HEK293 (cell line): ENCODE data around the gene CDK5R1.

Experiments used
- CTCF ChIA-PET: fragments of 350-600 bp; formaldehyde crosslinking; extraction: SDS; loops from one replicate; lab custom pipeline; 2021; ENCODE audit warnings: antibody characterized with exemption; lab: Yijun Ruan, JAX
- POLR2A ChIA-PET: fragments of 300-600 bp; formaldehyde crosslinking; extraction: SDS; loops from one replicate; lab custom pipeline; 2020; ENCODE audit warnings: antibody characterized with exemption, inconsistent platforms; lab: Yijun Ruan, JAX
- H3K27ac ChIP-seq: fragments of 200-500 bp; sonication (Bioruptor generic); 2 replicates; pipeline ENCODE4 v1.5.1; 2014; ENCODE audit warnings: low read depth, low read length, control low read depth, inconsistent platforms; ENCODE audit errors: extremely low read depth
- H3K36me3 ChIP-seq, 2 experiments: fragments of 200-500 bp in 1 of 2; sonication (Bioruptor generic) in 1 of 2; 1 replicate in 1 of 2; 2 replicates in 1 of 2; pipeline ENCODE4 v1.5.1; 2014 to 2017; ENCODE audit warnings: inconsistent platforms in 2 of 2, low read length in 2 of 2; ENCODE audit not compliant: control insufficient read depth in 2 of 2, insufficient read depth in 1 of 2
- H3K4me1 ChIP-seq: fragments of 200-500 bp; sonication (Bioruptor generic); 2 replicates; pipeline ENCODE4 v1.5.1; 2014; ENCODE audit warnings: mild to moderate bottlenecking, low read length, inconsistent platforms; ENCODE audit not compliant: control insufficient read depth, insufficient read depth
- H3K4me3 ChIP-seq: 2 replicates; pipeline ENCODE4 v1.5.1; 2011; ENCODE audit warnings: low read depth, mild to moderate bottlenecking, control low read depth, low read length, moderate library complexity
- H3K9me3 ChIP-seq: fragments of 200-500 bp; sonication (Bioruptor generic); 2 replicates; pipeline ENCODE4 v1.5.1; 2014; ENCODE audit warnings: low read depth, low read length, inconsistent platforms; ENCODE audit not compliant: control insufficient read depth, insufficient read depth
- BCL6B ChIP-seq: fragments of 450-650 bp; formaldehyde crosslinking; IDR thresholded peaks from 2 replicates; pipeline ENCODE4 v1.5.1; 2017; ENCODE audit warnings: missing biosample characterization, missing genetic modification characterization
- CTCF ChIP-seq: fragments of 450-650 bp; formaldehyde crosslinking; IDR thresholded peaks from 2 replicates; pipeline ENCODE4 v1.5.1; 2016; ENCODE audit warnings: missing biosample characterization, missing genetic modification characterization
- EGR2 ChIP-seq: fragments of 450-650 bp; formaldehyde crosslinking; IDR thresholded peaks from 2 replicates; pipeline ENCODE4 v1.5.1; 2016; ENCODE audit warnings: low read depth, missing biosample characterization, missing genetic modification characterization
- IKZF3 ChIP-seq: fragments of 450-650 bp; IDR thresholded peaks from 2 replicates; pipeline ENCODE4 v1.5.0; 2018; ENCODE audit warnings: missing biosample characterization, mild to moderate bottlenecking, missing genetic modification characterization, moderate library complexity
- PATZ1 ChIP-seq: fragments of 450-650 bp; formaldehyde crosslinking; IDR thresholded peaks from 2 replicates; pipeline ENCODE4 v1.5.1; 2016; ENCODE audit warnings: missing biosample characterization, missing genetic modification characterization
- SCRT1 ChIP-seq: fragments of 450-650 bp; formaldehyde crosslinking; IDR thresholded peaks from 2 replicates; pipeline ENCODE4 v1.5.1; 2016; ENCODE audit warnings: missing biosample characterization, missing genetic modification characterization, borderline replicate concordance
- SP2 ChIP-seq: fragments of 450-650 bp; formaldehyde crosslinking; IDR thresholded peaks from 2 replicates; pipeline ENCODE4 v1.5.1; 2016; ENCODE audit warnings: missing biosample characterization, missing genetic modification characterization
- SP7 ChIP-seq: fragments of 450-650 bp; formaldehyde crosslinking; IDR thresholded peaks from 2 replicates; pipeline ENCODE4 v1.5.1; 2016; ENCODE audit warnings: missing biosample characterization, missing genetic modification characterization
- ZBTB17 ChIP-seq: fragments of 450-650 bp; formaldehyde crosslinking; IDR thresholded peaks from 2 replicates; pipeline ENCODE4 v1.5.1; 2016; ENCODE audit warnings: missing biosample characterization, missing genetic modification characterization
- ZBTB44 ChIP-seq: fragments of 450-650 bp; IDR thresholded peaks from 2 replicates; pipeline ENCODE4 v1.5.1; 2018; ENCODE audit warnings: missing biosample characterization, mild to moderate bottlenecking, missing genetic modification characterization
- ZBTB48 ChIP-seq: fragments of 450-650 bp; formaldehyde crosslinking; IDR thresholded peaks from 2 replicates; pipeline ENCODE4 v1.5.1; 2016; ENCODE audit warnings: missing biosample characterization, missing genetic modification characterization
- ZBTB8A ChIP-seq: fragments of 450-650 bp; formaldehyde crosslinking; IDR thresholded peaks from 2 replicates; pipeline ENCODE4 v1.5.1; 2016; ENCODE audit warnings: missing biosample characterization, missing genetic modification characterization
- ZEB2 ChIP-seq: fragments of 450-650 bp; formaldehyde crosslinking; IDR thresholded peaks from 2 replicates; pipeline ENCODE4 v1.5.1; 2016; ENCODE audit warnings: missing biosample characterization, missing genetic modification characterization
- ZFP41 ChIP-seq: fragments of 450-650 bp; formaldehyde crosslinking; IDR thresholded peaks from 2 replicates; pipeline ENCODE4 v1.5.1; 2016; ENCODE audit warnings: missing biosample characterization, missing genetic modification characterization, borderline replicate concordance
- ZIC2 ChIP-seq: fragments of 450-650 bp; formaldehyde crosslinking; IDR thresholded peaks from 2 replicates; pipeline ENCODE4 v1.5.1; 2016; ENCODE audit warnings: missing biosample characterization, missing genetic modification characterization
- ZNF114 ChIP-seq: fragments of 450-650 bp; formaldehyde crosslinking; IDR thresholded peaks from 2 replicates; pipeline ENCODE4 v1.5.0; 2017; ENCODE audit warnings: missing biosample characterization, missing genetic modification characterization
- ZNF202 ChIP-seq: fragments of 450-650 bp; formaldehyde crosslinking; IDR thresholded peaks from 2 replicates; pipeline ENCODE4 v1.5.1; 2016; ENCODE audit warnings: missing biosample characterization, missing genetic modification characterization, borderline replicate concordance
- ZNF214 ChIP-seq: fragments of 450-650 bp; formaldehyde crosslinking; IDR thresholded peaks from 2 replicates; pipeline ENCODE4 v1.5.1; 2017; ENCODE audit warnings: missing biosample characterization, mild to moderate bottlenecking, missing genetic modification characterization, borderline replicate concordance
- ZNF335 ChIP-seq: fragments of 450-650 bp; formaldehyde crosslinking; conservative IDR thresholded peaks from 2 replicates; pipeline ENCODE4 v1.5.1; 2016; ENCODE audit warnings: missing biosample characterization, missing genetic modification characterization
- ZNF426 ChIP-seq: fragments of 450-650 bp; formaldehyde crosslinking; IDR thresholded peaks from 2 replicates; pipeline ENCODE4 v1.5.1; 2017; ENCODE audit warnings: missing biosample characterization, missing genetic modification characterization, mild to moderate bottlenecking, inconsistent platforms, moderate library complexity
- ZNF473 ChIP-seq: fragments of 450-650 bp; formaldehyde crosslinking; IDR thresholded peaks from 2 replicates; pipeline ENCODE4 v1.5.1; 2017; ENCODE audit warnings: missing biosample characterization, missing genetic modification characterization
- ZNF514 ChIP-seq: fragments of 450-650 bp; formaldehyde crosslinking; IDR thresholded peaks from 2 replicates; pipeline ENCODE4 v1.5.1; 2016; ENCODE audit warnings: missing biosample characterization, missing genetic modification characterization
- ZNF654 ChIP-seq: fragments of 450-650 bp; formaldehyde crosslinking; IDR thresholded peaks from 2 replicates; pipeline ENCODE4 v1.5.1; 2016; ENCODE audit warnings: low read depth, missing biosample characterization, missing genetic modification characterization
- ZNF660 ChIP-seq: fragments of 450-650 bp; IDR thresholded peaks from 2 replicates; pipeline ENCODE4 v1.5.1; 2018; ENCODE audit warnings: missing biosample characterization, mild to moderate bottlenecking, missing genetic modification characterization
- ZNF777 ChIP-seq: fragments of 450-650 bp; formaldehyde crosslinking; IDR thresholded peaks from 2 replicates; pipeline ENCODE4 v1.5.1; 2017; ENCODE audit warnings: missing biosample characterization, missing genetic modification characterization, borderline replicate concordance
- ZNF830 ChIP-seq: fragments of 450-650 bp; IDR thresholded peaks from 2 replicates; pipeline ENCODE4 v1.5.0; 2018; ENCODE audit warnings: missing biosample characterization, missing genetic modification characterization, low read depth, mild to moderate bottlenecking, moderate library complexity
- ZSCAN30 ChIP-seq: fragments of 450-650 bp; IDR thresholded peaks from 2 replicates; pipeline ENCODE4 v1.5.1; 2018; ENCODE audit warnings: missing biosample characterization, mild to moderate bottlenecking, missing genetic modification characterization, moderate library complexity
- TF ChIP-seq, protein P1 (sequence below): fragments of 450-650 bp; formaldehyde crosslinking; IDR thresholded peaks from 2 replicates; pipeline ENCODE4 v1.5.1; 2017; ENCODE audit warnings: missing biosample characterization, missing genetic modification characterization
- TF ChIP-seq, protein P2 (sequence below): fragments of 450-650 bp; IDR thresholded peaks from 2 replicates; pipeline ENCODE4 v1.5.1; 2018; ENCODE audit warnings: missing biosample characterization, missing genetic modification characterization

Gene CDK5R1

GRCh38 chr17:32483451-32484019, 3.3 kb upstream of the CDK5R1 start:
- ChIA-PET POLR2A (interaction anchor here (0.7 to 1.2 kb wide), 5 partner anchors 14 to 392 kb away, joined by 3 read pairs; partner anchors contain the start of gene PSMD11), CTCF (interaction anchor here (0.6 to 5.0 kb wide), 25 partner anchors 8 to 427 kb away, joined by 3 to 50 read pairs (median 4); partner anchors contain the start of gene MYO1D)
- H3K4me3 ChIP-seq, result no peak overlapping the region
- H3K27ac ChIP-seq, result no peak overlapping the region
- H3K9me3 ChIP-seq, result no peaks in the 10 kb centered on the region
- H3K4me1 ChIP-seq, result peaks cover 10% of the 10 kb centered on the region; the same call in 1 of the 2 replicates
- peaks cover 35 to 52% of the 10 kb centered on the region in 2 experiments; a peak in 2 of 3 replicates for H3K36me3 ChIP-seq
- peak; percentile 62 for TF ChIP-seq PATZ1 (tag by site-specific recombination)
- 0 out of 2 replicates have a peak, but pooled peaks have one; percentile 44 for TF ChIP-seq SP7 (tag by site-specific recombination)
- no peak for TF ChIP-seq ZNF514 (tag by site-specific recombination)
- peak; percentile 38; the same call in 1 of the 2 replicates for TF ChIP-seq ZSCAN30 (tag by site-specific recombination)
- TF ChIP-seq, protein P1, sequence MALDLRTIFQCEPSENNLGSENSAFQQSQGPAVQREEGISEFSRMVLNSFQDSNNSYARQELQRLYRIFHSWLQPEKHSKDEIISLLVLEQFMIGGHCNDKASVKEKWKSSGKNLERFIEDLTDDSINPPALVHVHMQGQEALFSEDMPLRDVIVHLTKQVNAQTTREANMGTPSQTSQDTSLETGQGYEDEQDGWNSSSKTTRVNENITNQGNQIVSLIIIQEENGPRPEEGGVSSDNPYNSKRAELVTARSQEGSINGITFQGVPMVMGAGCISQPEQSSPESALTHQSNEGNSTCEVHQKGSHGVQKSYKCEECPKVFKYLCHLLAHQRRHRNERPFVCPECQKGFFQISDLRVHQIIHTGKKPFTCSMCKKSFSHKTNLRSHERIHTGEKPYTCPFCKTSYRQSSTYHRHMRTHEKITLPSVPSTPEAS (tag by site-specific recombination), result no peak
- TF ChIP-seq ZBTB48 (tag by site-specific recombination), result peak; percentile 96
- 0 out of 2 replicates have a peak, but pooled peaks have one; percentile 36 for TF ChIP-seq ZEB2 (tag by site-specific recombination)
- no peak for TF ChIP-seq ZNF214 (tag by site-specific recombination)
- peak; percentile 50; the same call in 1 of the 2 replicates for TF ChIP-seq ZBTB8A (tag by site-specific recombination)
- TF ChIP-seq ZNF114 (tag by site-specific recombination), result no peak
- TF ChIP-seq IKZF3 (tag by site-specific recombination), result peak; percentile 68; the same call in 1 of the 2 replicates
- TF ChIP-seq ZNF335 (tag by site-specific recombination), result peak; percentile 94
- peak; percentile 100 for TF ChIP-seq ZBTB17
- TF ChIP-seq BCL6B, result no peak
- TF ChIP-seq CTCF (tag by site-specific recombination), result peak; percentile 70
- TF ChIP-seq ZFP41, result no peak
- TF ChIP-seq ZNF660 (tag by site-specific recombination), result peak; percentile 49
- no peak for TF ChIP-seq ZNF777
- TF ChIP-seq ZNF202 (tag by site-specific recombination), result no peak
- TF ChIP-seq ZNF830, result no peak
- no peak for TF ChIP-seq EGR2 (tag by site-specific recombination)
- no peak for TF ChIP-seq ZBTB44
- TF ChIP-seq ZNF426 (tag by site-specific recombination), result no peak
- TF ChIP-seq, protein P2, sequence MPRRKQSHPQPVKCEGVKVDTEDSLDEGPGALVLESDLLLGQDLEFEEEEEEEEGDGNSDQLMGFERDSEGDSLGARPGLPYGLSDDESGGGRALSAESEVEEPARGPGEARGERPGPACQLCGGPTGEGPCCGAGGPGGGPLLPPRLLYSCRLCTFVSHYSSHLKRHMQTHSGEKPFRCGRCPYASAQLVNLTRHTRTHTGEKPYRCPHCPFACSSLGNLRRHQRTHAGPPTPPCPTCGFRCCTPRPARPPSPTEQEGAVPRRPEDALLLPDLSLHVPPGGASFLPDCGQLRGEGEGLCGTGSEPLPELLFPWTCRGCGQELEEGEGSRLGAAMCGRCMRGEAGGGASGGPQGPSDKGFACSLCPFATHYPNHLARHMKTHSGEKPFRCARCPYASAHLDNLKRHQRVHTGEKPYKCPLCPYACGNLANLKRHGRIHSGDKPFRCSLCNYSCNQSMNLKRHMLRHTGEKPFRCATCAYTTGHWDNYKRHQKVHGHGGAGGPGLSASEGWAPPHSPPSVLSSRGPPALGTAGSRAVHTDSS (tag by site-specific recombination), result no peak
- TF ChIP-seq SCRT1, result no peak
- TF ChIP-seq SP2 (tag by site-specific recombination), result peak; percentile 51
- peak; percentile 93 for TF ChIP-seq ZNF654
- no peak for TF ChIP-seq ZNF473 (tag by site-specific recombination)
- TF ChIP-seq ZIC2 (tag by site-specific recombination), result peak; percentile 80
